ENCODE measurements around the gene PUS10. TPM values are rescaled to one million over a fixed set of nuclear protein-coding genes. Genes with fewer than 3 reads are reported as not detected.

The PUS10 gene
- polyA plus RNA-seq, 1 experiment = 4.1 TPM

DNA sequence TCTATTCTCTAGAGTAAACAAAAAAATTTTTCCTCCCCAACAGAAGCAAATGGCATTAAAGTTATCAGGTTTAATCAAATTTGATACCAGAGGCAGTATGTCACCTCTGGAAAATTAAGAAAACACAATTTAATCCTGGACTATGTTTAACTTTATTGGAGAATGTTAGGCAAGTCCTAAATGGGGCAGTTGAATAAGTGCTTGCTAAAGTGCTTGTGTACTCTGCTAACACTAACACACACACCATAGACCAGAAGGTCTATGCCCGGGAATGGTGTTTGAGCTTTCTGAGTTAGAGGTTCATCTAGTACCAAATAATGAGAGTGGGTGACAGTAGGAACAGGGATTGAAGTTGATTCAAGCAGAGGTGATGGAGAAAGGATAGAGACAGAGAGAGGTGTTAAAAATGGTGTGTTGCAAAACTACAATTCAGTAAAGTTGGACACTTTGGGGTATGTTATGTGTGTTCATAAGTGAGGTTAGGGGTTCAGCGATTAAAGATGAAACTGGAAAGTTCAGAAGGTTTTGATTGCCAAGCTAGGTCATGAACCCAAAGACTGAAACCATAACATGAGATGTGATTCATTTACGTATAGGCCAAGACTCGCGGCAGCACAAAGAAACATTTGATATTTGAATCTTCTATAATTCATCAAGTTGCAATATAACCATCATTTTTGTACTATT, 41.0 kb downstream of the PUS10 start:
- ChIA-PET CTCF (no interaction called here), POLR2A (no interaction called here)
- no peak for DNase-seq (ENCODE audit: low read depth)
- TF ChIP-seq, protein P1, sequence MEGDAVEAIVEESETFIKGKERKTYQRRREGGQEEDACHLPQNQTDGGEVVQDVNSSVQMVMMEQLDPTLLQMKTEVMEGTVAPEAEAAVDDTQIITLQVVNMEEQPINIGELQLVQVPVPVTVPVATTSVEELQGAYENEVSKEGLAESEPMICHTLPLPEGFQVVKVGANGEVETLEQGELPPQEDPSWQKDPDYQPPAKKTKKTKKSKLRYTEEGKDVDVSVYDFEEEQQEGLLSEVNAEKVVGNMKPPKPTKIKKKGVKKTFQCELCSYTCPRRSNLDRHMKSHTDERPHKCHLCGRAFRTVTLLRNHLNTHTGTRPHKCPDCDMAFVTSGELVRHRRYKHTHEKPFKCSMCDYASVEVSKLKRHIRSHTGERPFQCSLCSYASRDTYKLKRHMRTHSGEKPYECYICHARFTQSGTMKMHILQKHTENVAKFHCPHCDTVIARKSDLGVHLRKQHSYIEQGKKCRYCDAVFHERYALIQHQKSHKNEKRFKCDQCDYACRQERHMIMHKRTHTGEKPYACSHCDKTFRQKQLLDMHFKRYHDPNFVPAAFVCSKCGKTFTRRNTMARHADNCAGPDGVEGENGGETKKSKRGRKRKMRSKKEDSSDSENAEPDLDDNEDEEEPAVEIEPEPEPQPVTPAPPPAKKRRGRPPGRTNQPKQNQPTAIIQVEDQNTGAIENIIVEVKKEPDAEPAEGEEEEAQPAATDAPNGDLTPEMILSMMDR (IDR thresholded peaks at IDR 0.05; ENCODE audit: insufficient read depth, low read depth, low read length) = no peak
- H3K27me3 ChIP-seq (ENCODE audit: control insufficient read depth, insufficient read depth, low read length) = no peaks in the 10 kb centered on the region
- H3K36me3 ChIP-seq (ENCODE audit: control insufficient read depth, insufficient read depth, low read length) = no peaks in the 10 kb centered on the region
- H3K4me3 ChIP-seq (ENCODE audit: low read depth, low read length) = no peak overlapping the region

DNA sequence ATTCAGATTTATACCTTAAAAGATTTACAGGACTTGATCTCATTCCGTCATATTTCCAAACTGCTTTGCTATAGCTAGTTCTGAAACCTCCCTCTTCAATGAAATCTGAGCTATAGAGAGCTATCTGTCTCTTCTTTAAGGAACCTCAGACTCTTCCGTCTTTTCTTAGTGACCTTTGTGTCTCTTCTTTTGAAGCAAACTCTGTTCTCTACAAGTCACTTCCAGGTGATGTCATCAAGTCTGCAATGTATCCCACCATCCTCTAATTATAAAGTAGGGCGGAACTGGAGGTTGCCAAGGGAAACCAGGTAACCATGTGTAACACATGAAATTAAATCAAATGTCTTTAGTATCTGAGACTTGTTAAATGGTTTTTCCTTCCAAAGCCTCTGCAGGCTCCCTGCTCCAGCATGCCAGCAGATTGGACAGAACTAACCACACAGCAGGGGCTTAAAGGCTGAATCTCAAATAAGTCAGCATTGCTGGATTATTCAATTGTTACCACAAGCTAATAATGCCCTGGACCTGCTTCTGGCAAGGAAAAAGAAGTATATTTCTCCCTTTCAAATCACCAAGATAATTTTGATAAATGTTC, 41.7 kb downstream of the PUS10 start:
- no peak for DNase-seq (ENCODE audit: low read depth)
- TF ChIP-seq, protein P1 (IDR thresholded peaks at IDR 0.05; ENCODE audit: insufficient read depth, low read depth, low read length) = no peak
- Histone ChIP-seq H3K4me3 (ENCODE audit: low read depth, low read length) (no peak overlapping the region), H3K27me3 (ENCODE audit: control insufficient read depth, insufficient read depth, low read length) (no peaks in the 10 kb centered on the region), H3K36me3 (ENCODE audit: control insufficient read depth, insufficient read depth, low read length) (no peaks in the 10 kb centered on the region)
- POLR2A ChIA-PET = no interaction called here
- CTCF ChIA-PET = no interaction called here

DNA sequence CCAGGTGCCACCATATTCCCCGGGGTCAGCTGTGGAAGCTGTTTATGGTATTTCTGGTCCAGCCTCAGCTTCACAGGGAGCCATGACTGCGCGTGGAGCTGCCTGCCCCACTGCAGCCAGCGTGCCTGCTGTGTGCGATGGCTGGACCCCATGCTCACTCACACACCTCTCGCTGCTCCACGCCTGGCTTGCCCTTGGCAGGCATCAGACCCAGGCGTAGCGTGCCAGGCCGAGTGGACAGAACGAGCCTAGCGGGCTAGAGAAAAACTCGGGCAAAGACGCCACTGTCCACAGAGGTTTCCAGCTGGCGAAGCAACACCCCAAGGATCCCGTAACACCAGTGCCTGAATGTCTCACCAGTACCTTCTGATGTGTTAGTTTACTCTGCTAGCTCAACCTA, 43.4 kb downstream of the PUS10 start:
- no peaks in the 10 kb centered on the region for H3K36me3 ChIP-seq (ENCODE audit: control insufficient read depth, insufficient read depth, low read length)
- TF ChIP-seq, protein P1 (IDR thresholded peaks at IDR 0.05; ENCODE audit: insufficient read depth, low read depth, low read length) = no peak
- no peaks in the 10 kb centered on the region for H3K27me3 ChIP-seq (ENCODE audit: control insufficient read depth, insufficient read depth, low read length)
- H3K4me3 ChIP-seq (ENCODE audit: low read depth, low read length) = no peak overlapping the region
- no peak for DNase-seq (ENCODE audit: low read depth)
- ChIA-PET CTCF (interaction anchor here (0.8 to 1.4 kb wide), 2 partner anchors 16 to 38 kb away, joined by 3 read pairs; no protein-coding TSS in a partner anchor), POLR2A (no interaction called here)

DNA sequence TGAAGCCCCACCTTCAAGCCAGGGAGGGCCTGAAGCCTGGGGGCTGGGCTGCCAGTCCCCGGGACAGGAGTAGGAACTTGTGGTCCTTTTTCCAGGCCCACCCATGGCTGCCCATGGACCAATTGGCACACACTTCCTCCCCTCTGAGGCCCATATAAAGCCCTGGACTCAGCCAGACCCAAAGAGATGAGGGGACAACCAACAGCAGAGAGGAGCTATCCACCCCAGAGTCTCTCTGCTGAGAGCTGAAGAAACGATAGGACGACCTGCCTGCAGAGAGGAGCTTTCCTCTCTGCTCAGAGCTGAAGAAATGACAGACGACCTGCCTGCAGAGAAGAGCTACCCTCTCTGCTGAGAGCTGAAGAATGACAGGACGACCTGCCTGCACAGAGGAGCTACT, 44.4 kb downstream of the PUS10 start:
- Histone ChIP-seq H3K27me3 (ENCODE audit: control insufficient read depth, insufficient read depth, low read length) (no peaks in the 10 kb centered on the region), H3K4me3 (ENCODE audit: low read depth, low read length) (no peak overlapping the region), H3K36me3 (ENCODE audit: control insufficient read depth, insufficient read depth, low read length) (no peaks in the 10 kb centered on the region)
- ChIA-PET CTCF (interaction anchor here (0.8 kb wide), 1 partner anchor 37 kb away, joined by 3 read pairs; no protein-coding TSS in a partner anchor), POLR2A (no interaction called here)
- DNase-seq (ENCODE audit: low read depth) = no peak
- TF ChIP-seq, protein P1 (IDR thresholded peaks at IDR 0.05; ENCODE audit: insufficient read depth, low read depth, low read length) = no peak

DNA sequence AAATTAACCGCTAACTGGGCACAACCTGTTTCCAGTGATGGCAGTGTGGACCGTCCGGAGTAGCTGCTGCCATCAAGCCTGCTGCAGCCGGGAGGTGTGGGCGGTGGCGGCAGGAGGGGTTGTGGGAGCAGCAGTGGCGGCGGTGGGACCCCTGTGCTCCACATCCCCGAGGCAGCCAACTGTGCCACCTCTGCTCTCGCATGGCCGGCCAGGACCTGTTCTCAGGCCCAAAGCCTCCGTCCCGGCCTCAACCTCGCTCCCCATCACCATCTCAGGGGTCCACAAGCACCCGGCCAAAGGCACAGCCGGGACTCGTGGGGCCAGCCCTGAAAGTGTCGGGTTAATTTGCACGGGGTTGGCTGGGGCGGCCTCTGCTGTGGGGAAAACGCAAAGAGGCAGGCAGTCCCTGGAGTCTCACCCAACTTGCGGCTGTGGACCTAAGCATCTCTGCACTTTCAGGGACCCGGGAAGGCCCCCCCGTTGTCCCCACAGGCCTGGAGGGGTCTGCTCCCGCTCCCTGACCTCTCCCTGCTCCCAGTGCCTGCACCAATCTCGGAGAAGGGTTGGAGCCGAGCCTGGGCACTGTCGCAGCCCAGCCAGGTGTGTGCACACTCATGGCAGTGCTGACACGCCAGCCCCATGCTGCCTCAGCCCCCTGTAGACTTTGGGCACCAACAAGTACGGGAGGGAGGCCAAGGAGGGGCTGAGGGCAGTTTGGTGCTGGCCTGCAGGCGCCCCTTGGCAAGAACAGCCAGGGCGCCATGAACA, 45.0 kb downstream of the PUS10 start:
- ChIA-PET POLR2A (no interaction called here), CTCF (no interaction called here)
- TF ChIP-seq, protein P1 (IDR thresholded peaks at IDR 0.05; ENCODE audit: insufficient read depth, low read depth, low read length) = no peak
- no peaks in the 10 kb centered on the region for H3K36me3 ChIP-seq (ENCODE audit: control insufficient read depth, insufficient read depth, low read length)
- no peak overlapping the region for H3K4me3 ChIP-seq (ENCODE audit: low read depth, low read length)
- DNase-seq (ENCODE audit: low read depth) = no peak
- no peaks in the 10 kb centered on the region for H3K27me3 ChIP-seq (ENCODE audit: control insufficient read depth, insufficient read depth, low read length)

Data from BJ (cell line).